ENCODE measurements around the gene PPL. TPM values are rescaled to one million over a fixed set of nuclear protein-coding genes. Genes with fewer than 3 reads are reported as not detected.
A peak's percentile ranks its signal among the peaks of the same experiment; 100 is the strongest.

Gene PPL
- total RNA-seq, 1 experiment from 2014 or later, result 56.4 TPM

GRCh38 chr16:4839942-4840341 lies 97.0 kb downstream of the PPL start:
- no peaks in the 10 kb centered on the region; the same call in 1 of the 2 replicates for H4K20me1 ChIP-seq (ENCODE audit: insufficient read depth)
- no peak overlapping the region for H3K4me2 ChIP-seq (ENCODE audit: low read length)
- RAD21 ChIA-PET (ENCODE audit: low non-redundant PET in 1 of 2, low total read pairs in 2 of 2, uncharacterized antibody in 2 of 2, unreplicated experiment in 2 of 2), result no interaction called here
- BruUV-seq (replicated peaks), result no TSS peak
- no peaks in the 10 kb centered on the region for H3K4me1 ChIP-seq (ENCODE audit: control insufficient read depth in 1 of 2, insufficient read depth in 2 of 2, low read length in 2 of 2)
- H3K27me3 ChIP-seq (ENCODE audit: insufficient read depth, low read length), result no peaks in the 10 kb centered on the region
- H3K27ac ChIP-seq (ENCODE audit: low read depth, low read length), result no peak overlapping the region
- H3K36me3 ChIP-seq (ENCODE audit: control insufficient read depth in 1 of 2, insufficient read depth in 2 of 2, low read length in 2 of 2), result peaks cover 48 to 56% of the 10 kb centered on the region in 2 experiments
- CTCF ChIA-PET, result no interaction called here
- POLR2A ChIA-PET, result no interaction called here
- H3K4me3 ChIP-seq (replicated peaks in 1 of 2; ENCODE audit: low read depth in 1 of 2, low read length in 2 of 2), result no peak overlapping the region
- TF ChIP-seq CTCF (IDR thresholded peaks at IDR 0.05 in 2 of 3, conservative IDR thresholded peaks at IDR 0.05 in 1 of 3; ENCODE audit: borderline replicate concordance in 1 of 3, insufficient read depth in 1 of 3, low read depth in 2 of 3, low read length in 2 of 3) (0 out of 6 replicates have a peak, but pooled peaks of 2 of the 3 experiments have one; percentile 7 to 21), SP1 (IDR thresholded peaks at IDR 0.05; ENCODE audit: low read depth) (no peak), MAX (IDR thresholded peaks at IDR 0.05) (no peak)
- H3K9me3 ChIP-seq (ENCODE audit: control insufficient read depth in 1 of 2, insufficient read depth in 1 of 2, low read depth in 1 of 2, low read length in 2 of 2), result no peaks in the 10 kb centered on the region
- no peak overlapping the region for H2AFZ ChIP-seq (ENCODE audit: low read depth, low read length, poor library complexity, severe bottlenecking)
- intact Hi-C loops (cut with micrococcal nuclease), result no loop called here
- peaks cover 56% of the 10 kb centered on the region for H3K79me2 ChIP-seq (ENCODE audit: insufficient read depth, low read length)
- H3K9ac ChIP-seq (ENCODE audit: low read length), result no peak overlapping the region
- DNase-seq (ENCODE audit: low read depth, low spot score) (no peak), ATAC-seq (peak; percentile 81)
- H3K9me2 ChIP-seq (ENCODE audit: insufficient read depth), result no peaks in the 10 kb centered on the region

- intact Hi-C loops (cut with micrococcal nuclease), result no loop called here
- H3K27ac ChIP-seq (ENCODE audit: low read depth, low read length), result no peak overlapping the region
- peaks cover 44% of the 10 kb centered on the region for H3K79me2 ChIP-seq (ENCODE audit: insufficient read depth, low read length)
- no peak overlapping the region for H2AFZ ChIP-seq (ENCODE audit: low read depth, low read length, poor library complexity, severe bottlenecking)
- H3K4me3 ChIP-seq (replicated peaks in 1 of 2; ENCODE audit: low read depth in 1 of 2, low read length in 2 of 2), result no peak overlapping the region
- no peaks in the 10 kb centered on the region for H3K4me1 ChIP-seq (ENCODE audit: control insufficient read depth in 1 of 2, insufficient read depth in 2 of 2, low read length in 2 of 2)
- ChIA-PET CTCF (no interaction called here), POLR2A (no interaction called here), RAD21 (ENCODE audit: low non-redundant PET in 1 of 2, low total read pairs in 2 of 2, uncharacterized antibody in 2 of 2, unreplicated experiment in 2 of 2) (no interaction called here)
- no peak for TF ChIP-seq SRF (IDR thresholded peaks at IDR 0.05; ENCODE audit: low read depth)
- no peak for TF ChIP-seq EZH2phosphoT487 (IDR thresholded peaks at IDR 0.05; ENCODE audit: borderline replicate concordance)
- TF ChIP-seq MAX (IDR thresholded peaks at IDR 0.05), result no peak
- no peak for TF ChIP-seq POLR2A (IDR thresholded peaks at IDR 0.05; ENCODE audit: borderline replicate concordance, extremely low read depth, insufficient read depth, insufficient read length)
- TF ChIP-seq POLR2AphosphoS5 (IDR thresholded peaks at IDR 0.05; ENCODE audit: low read depth, low read length), result no peak
- TF ChIP-seq ATF3 (IDR thresholded peaks at IDR 0.05), result no peak
- TF ChIP-seq YY1 (IDR thresholded peaks at IDR 0.05; ENCODE audit: extremely low read depth, insufficient replicate concordance, low read depth, low read length), result no peak
- TF ChIP-seq ELF1 (IDR thresholded peaks at IDR 0.05; ENCODE audit: borderline replicate concordance, low read depth), result no peak
- TF ChIP-seq CBX3 (IDR thresholded peaks at IDR 0.05; ENCODE audit: low read depth), result no peak
- no peak for TF ChIP-seq EGR1 (IDR thresholded peaks at IDR 0.05; ENCODE audit: low read depth)
- no peak for TF ChIP-seq EZH2 (IDR thresholded peaks at IDR 0.05)
- no TSS peak for BruUV-seq (replicated peaks)
- H3K27me3 ChIP-seq (ENCODE audit: insufficient read depth, low read length), result no peaks in the 10 kb centered on the region
- no peak overlapping the region for H3K9ac ChIP-seq (ENCODE audit: low read length)
- no peaks in the 10 kb centered on the region for H3K9me2 ChIP-seq (ENCODE audit: insufficient read depth)
- peaks cover 43 to 51% of the 10 kb centered on the region in 2 experiments for H3K36me3 ChIP-seq (ENCODE audit: control insufficient read depth in 1 of 2, insufficient read depth in 2 of 2, low read length in 2 of 2)
- no peaks in the 10 kb centered on the region; the same call in 1 of the 2 replicates for H4K20me1 ChIP-seq (ENCODE audit: insufficient read depth)
- ATAC-seq, result no peak
- DNase-seq (ENCODE audit: low read depth, low spot score), result no peak
- H3K4me2 ChIP-seq (ENCODE audit: low read length), result no peak overlapping the region
- no peaks in the 10 kb centered on the region for H3K9me3 ChIP-seq (ENCODE audit: control insufficient read depth in 1 of 2, insufficient read depth in 1 of 2, low read depth in 1 of 2, low read length in 2 of 2)
These were observed 99.0 kb downstream of the PPL start for GRCh38 chr16:4837733-4838501.
